Vagina (tissue), 2 donors: ENCODE data around the gene TK1. TPM values are rescaled to one million over a fixed set of nuclear protein-coding genes. Genes with fewer than 3 reads are reported as not detected.
A peak's percentile ranks its signal among the peaks of the same experiment; 100 is the strongest.

Experiments
- DNase-seq, 2 donors: peaks; one replicate each; pipeline ENCODE4 v3.0.0-alpha.2; 2017; ENCODE audit errors: extremely low spot score in 2 of 2
- H3K27ac ChIP-seq: fragments of 200-600 bp; sonication (generic); one replicate; pipeline ENCODE4 v1.5.1; 2019
- H3K27me3 ChIP-seq: fragments of 200-600 bp; sonication (generic); one replicate; pipeline ENCODE4 v1.5.1; 2019
- H3K36me3 ChIP-seq, 2 donors: fragments of 200-600 bp; sonication (generic); one replicate each; pipeline ENCODE4 v1.5.1; 2017 to 2019
- H3K4me1 ChIP-seq: fragments of 200-600 bp; sonication (generic); one replicate; pipeline ENCODE4 v1.5.1; 2019
- H3K4me3 ChIP-seq, 2 donors: fragments of 200-600 bp; sonication (generic); 1 replicate in 1 of 2; 2 replicates in 1 of 2; pipeline ENCODE4 v1.5.1; 2016 to 2019
- H3K9me3 ChIP-seq: fragments of 200-600 bp; sonication (generic); one replicate; pipeline ENCODE4 v1.5.1; 2019
- POLR2A ChIP-seq, 2 donors: fragments of 450-650 bp; IDR thresholded peaks; one replicate each; pipeline ENCODE4 v1.6.1; 2017; ENCODE audit warnings: antibody characterized with exemption in 2 of 2, mild to moderate bottlenecking in 2 of 2, moderate library complexity in 2 of 2
- POLR2AphosphoS5 ChIP-seq, 2 donors: sonication (generic); formaldehyde crosslinking; IDR thresholded peaks; one replicate each; pipeline ENCODE4 v1.9.0; 2017; ENCODE audit warnings: antibody characterized with exemption in 2 of 2, mild to moderate bottlenecking in 2 of 2, low read depth in 1 of 2; ENCODE audit not compliant: insufficient read depth in 1 of 2
- intact Hi-C: fragments of 100-400 bp; cut with DNase I; formaldehyde crosslinking; loops from one replicate; pipeline ENCODE4 v1.15.1; 2023
- total RNA-seq: library from RNA; depleted of rRNA; stranded (reverse); fragments of >200 nt; gene quantifications from one replicate; pipeline ENCODE4 v1.2.3, GENCODE V29; 2016
- TF ChIP-seq, protein P1 (sequence below), 3 experiments: fragments of 450-650 bp in 2 of 3; fragments of 200-600 bp in 1 of 3; sonication (generic) in 1 of 3; IDR thresholded peaks; one replicate each; pipeline ENCODE4 v1.5.1; 2017 to 2019; ENCODE audit warnings: antibody characterized with exemption in 3 of 3, mild to moderate bottlenecking in 2 of 3, moderate library complexity in 2 of 3

Gene TK1
- total RNA-seq, 1 donor from 2014 or later: 3.7 TPM

DNA sequence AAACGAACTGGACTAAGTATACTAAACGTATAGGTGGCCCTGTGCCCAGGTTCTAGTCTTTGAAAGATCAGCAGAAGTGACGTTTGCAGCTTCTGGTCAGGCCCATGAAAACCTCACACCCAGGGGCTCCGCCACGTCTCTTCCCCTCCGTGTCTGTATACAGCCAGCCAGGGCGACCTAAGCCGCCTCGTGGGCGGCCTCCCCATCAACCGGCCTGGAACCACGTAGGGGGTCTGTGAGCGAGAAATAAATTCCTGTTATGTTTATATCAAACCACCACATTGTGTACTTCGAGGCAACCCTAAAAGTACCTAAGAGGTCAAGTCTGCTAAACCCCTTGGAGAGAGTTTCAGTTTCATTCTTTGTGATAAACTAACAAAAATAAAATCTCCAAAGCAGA is 6.8 kb downstream of the TK1 start:
- Histone ChIP-seq H3K36me3 (no peaks in the 10 kb centered on the region), H3K27ac (no peak overlapping the region), H3K4me1 (peaks cover 20% of the 10 kb centered on the region), H3K27me3 (no peaks in the 10 kb centered on the region), H3K9me3 (no peaks in the 10 kb centered on the region), H3K4me3 (no peak overlapping the region)
- TF ChIP-seq POLR2AphosphoS5 (IDR thresholded peaks at IDR 0.05; ENCODE audit: insufficient read depth in 1 of 2, low read depth in 1 of 2): no peak
- TF ChIP-seq POLR2A (IDR thresholded peaks at IDR 0.05): no peak
- TF ChIP-seq, protein P1, sequence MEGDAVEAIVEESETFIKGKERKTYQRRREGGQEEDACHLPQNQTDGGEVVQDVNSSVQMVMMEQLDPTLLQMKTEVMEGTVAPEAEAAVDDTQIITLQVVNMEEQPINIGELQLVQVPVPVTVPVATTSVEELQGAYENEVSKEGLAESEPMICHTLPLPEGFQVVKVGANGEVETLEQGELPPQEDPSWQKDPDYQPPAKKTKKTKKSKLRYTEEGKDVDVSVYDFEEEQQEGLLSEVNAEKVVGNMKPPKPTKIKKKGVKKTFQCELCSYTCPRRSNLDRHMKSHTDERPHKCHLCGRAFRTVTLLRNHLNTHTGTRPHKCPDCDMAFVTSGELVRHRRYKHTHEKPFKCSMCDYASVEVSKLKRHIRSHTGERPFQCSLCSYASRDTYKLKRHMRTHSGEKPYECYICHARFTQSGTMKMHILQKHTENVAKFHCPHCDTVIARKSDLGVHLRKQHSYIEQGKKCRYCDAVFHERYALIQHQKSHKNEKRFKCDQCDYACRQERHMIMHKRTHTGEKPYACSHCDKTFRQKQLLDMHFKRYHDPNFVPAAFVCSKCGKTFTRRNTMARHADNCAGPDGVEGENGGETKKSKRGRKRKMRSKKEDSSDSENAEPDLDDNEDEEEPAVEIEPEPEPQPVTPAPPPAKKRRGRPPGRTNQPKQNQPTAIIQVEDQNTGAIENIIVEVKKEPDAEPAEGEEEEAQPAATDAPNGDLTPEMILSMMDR (IDR thresholded peaks at IDR 0.05): no peak
- DNase-seq: no peak
- intact Hi-C loops: no loop called here

DNA sequence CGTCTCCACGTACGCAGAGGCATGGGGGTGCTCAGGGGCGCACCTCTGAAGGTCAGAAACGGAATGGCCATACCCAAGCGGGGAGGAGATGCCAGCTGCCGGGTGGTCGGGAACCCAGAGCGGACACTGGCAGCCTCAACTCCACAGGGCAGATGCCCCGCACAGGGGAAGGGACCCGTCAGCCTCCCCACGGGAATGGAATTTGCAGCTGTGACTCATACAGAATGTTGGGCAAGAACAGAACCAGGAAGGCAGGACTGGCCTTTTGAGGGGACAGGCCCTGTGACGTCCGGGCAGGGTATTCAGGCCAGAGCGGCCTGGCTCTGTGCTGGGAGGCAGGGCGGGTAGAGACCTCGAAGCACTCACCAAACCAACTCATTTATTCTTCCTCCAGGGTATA is 7.5 kb downstream of the TK1 start:
- no peak for TF ChIP-seq POLR2A (IDR thresholded peaks at IDR 0.05)
- TF ChIP-seq, protein P1 (IDR thresholded peaks at IDR 0.05): no peak
- TF ChIP-seq POLR2AphosphoS5 (IDR thresholded peaks at IDR 0.05; ENCODE audit: insufficient read depth in 1 of 2, low read depth in 1 of 2): peak; percentile 23 to 64
- Histone ChIP-seq H3K27ac (no peak overlapping the region), H3K4me1 (peaks cover 27% of the 10 kb centered on the region), H3K27me3 (no peaks in the 10 kb centered on the region), H3K4me3 (no peak overlapping the region), H3K36me3 (no peaks in the 10 kb centered on the region), H3K9me3 (no peaks in the 10 kb centered on the region)
- intact Hi-C loops: loop anchor here (5.0 kb wide), 2 partner anchors 52 to 67 kb away; partner anchors contain the start of gene TMC6
- no peak for DNase-seq

DNA sequence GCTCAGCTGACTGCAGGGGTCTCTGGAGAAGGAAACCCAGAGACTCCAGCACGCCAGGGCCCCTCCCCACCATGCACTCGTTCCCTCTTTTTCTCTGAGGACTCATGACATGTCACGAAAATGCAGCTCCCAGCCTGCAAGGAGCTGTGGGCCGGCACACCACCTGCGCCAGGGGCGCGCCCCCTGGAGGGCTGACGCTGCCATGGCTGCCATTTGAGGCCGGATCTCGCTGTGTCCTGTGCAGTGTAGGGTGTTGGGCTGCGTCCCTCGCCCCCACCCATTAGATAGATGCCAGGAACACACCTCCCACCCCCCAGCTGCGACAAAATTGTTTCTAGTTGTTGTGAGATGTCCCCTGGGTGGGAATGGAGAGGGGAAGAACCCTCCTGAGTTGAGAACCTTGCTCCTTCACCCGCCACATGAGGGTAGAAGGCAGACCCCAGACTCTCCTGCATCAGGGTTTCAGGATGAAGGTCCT is 10.3 kb downstream of the TK1 start:
- H3K36me3 ChIP-seq: no peaks in the 10 kb centered on the region
- peaks cover 55% of the 10 kb centered on the region for H3K4me1 ChIP-seq
- no peaks in the 10 kb centered on the region for H3K9me3 ChIP-seq
- no peak overlapping the region for H3K27ac ChIP-seq
- no peak overlapping the region for H3K4me3 ChIP-seq
- no peaks in the 10 kb centered on the region for H3K27me3 ChIP-seq
- DNase-seq: no peak
- TF ChIP-seq POLR2A (IDR thresholded peaks at IDR 0.05) (no peak), POLR2AphosphoS5 (IDR thresholded peaks at IDR 0.05; ENCODE audit: insufficient read depth in 1 of 2, low read depth in 1 of 2) (peak; percentile 19 to 20)
- TF ChIP-seq, protein P1 (IDR thresholded peaks at IDR 0.05): peak; percentile 66 to 95 (median 70)
- intact Hi-C loops: loop anchor here (5.0 kb wide), 2 partner anchors 49 to 64 kb away; partner anchors contain the start of gene TMC6

DNA sequence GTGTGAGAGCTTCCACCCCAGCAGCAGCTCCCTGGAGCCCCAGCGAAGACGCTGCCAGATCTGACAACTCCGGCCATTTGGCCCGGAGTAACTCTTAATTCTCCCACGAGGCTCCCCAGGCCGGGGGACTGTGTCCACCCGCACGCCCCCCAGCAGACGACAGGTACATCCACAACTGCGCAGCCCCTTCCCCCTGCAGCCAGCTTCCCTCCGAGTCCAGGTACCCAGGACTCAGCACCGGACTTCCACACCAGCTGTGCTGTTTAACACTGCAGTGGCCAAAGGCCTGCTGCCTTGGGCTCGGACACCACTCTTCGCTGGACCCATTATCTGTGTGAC is 11.2 kb downstream of the TK1 start:
- no peaks in the 10 kb centered on the region for H3K9me3 ChIP-seq
- H3K4me1 ChIP-seq: peaks cover 58% of the 10 kb centered on the region
- no peak overlapping the region for H3K4me3 ChIP-seq
- no peaks in the 10 kb centered on the region for H3K36me3 ChIP-seq
- no peak overlapping the region for H3K27ac ChIP-seq
- TF ChIP-seq, protein P1 (IDR thresholded peaks at IDR 0.05): no peak
- TF ChIP-seq POLR2AphosphoS5 (IDR thresholded peaks at IDR 0.05; ENCODE audit: insufficient read depth in 1 of 2, low read depth in 1 of 2): no peak
- TF ChIP-seq POLR2A (IDR thresholded peaks at IDR 0.05): no peak
- no peak for DNase-seq
- no peaks in the 10 kb centered on the region for H3K27me3 ChIP-seq
- intact Hi-C loops: loop anchor here (5.0 kb wide), 2 partner anchors 48 to 63 kb away; partner anchors contain the start of gene TMC6

DNA sequence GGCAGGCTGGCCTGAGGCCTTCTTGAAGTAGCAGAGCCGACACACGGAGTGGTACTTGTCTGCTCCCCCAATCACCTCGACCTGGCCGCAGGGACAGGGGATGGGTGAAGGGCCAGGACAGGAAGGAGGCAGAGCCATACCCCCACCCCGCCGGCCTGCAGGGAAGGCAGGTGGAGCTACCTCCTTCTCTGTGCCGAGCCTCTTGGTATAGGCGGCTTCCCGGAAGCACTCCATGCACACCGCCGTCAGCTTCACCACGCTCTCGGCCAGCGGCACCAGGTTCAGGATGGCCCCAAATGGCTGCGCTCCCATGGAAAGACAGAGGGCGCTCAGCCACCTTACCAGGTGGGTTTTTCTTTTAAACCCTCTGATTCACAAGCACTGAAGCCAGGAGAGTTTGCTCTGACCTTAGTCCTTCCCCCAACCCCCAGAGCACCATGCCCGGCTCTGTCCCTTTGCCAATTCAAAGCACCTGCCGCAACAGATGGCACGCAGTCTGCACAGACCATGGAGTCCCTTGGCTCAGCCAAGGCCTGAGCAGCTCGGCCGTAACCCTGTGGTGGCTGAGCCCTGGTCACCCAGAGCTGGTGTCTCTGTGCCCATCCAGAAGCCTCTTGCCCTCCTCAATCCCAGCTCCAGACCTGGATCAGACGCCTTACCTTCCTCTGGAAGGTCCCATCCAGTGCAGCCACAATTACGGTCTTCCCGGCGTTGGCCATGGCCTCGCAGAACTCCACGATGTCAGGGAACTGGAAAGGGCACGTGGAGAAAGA is 11.8 kb downstream of the TK1 start:
- H3K4me3 ChIP-seq: no peak overlapping the region
- H3K27me3 ChIP-seq: no peaks in the 10 kb centered on the region
- H3K27ac ChIP-seq: peak overlapping the region; percentile 79
- H3K36me3 ChIP-seq: no peaks in the 10 kb centered on the region
- DNase-seq: no peak
- TF ChIP-seq POLR2A (IDR thresholded peaks at IDR 0.05): no peak
- TF ChIP-seq, protein P1 (IDR thresholded peaks at IDR 0.05): no peak
- TF ChIP-seq POLR2AphosphoS5 (IDR thresholded peaks at IDR 0.05; ENCODE audit: insufficient read depth in 1 of 2, low read depth in 1 of 2): no peak
- H3K4me1 ChIP-seq: peaks cover 60% of the 10 kb centered on the region
- no peaks in the 10 kb centered on the region for H3K9me3 ChIP-seq
- intact Hi-C loops: loop anchor here (5.0 kb wide), 2 partner anchors 48 to 63 kb away; partner anchors contain the start of gene TMC6
